Ishikawa (cell line): ENCODE measurements around the gene CALHM4.

Experiments
- CEBPB ChIP-seq: IDR thresholded peaks from 2 replicates; pipeline ENCODE4 v1.6.1; 2012
- CREB1 ChIP-seq: IDR thresholded peaks from 2 replicates; pipeline ENCODE4 v1.6.1; 2012; ENCODE audit warnings: low read depth
- EP300 ChIP-seq: IDR thresholded peaks from 2 replicates; pipeline ENCODE4 v1.6.1; 2012; ENCODE audit warnings: borderline replicate concordance
- FOXM1 ChIP-seq: IDR thresholded peaks from 2 replicates; pipeline ENCODE4 v1.6.1; 2012; ENCODE audit warnings: low read depth, borderline replicate concordance
- RAD21 ChIP-seq: IDR thresholded peaks from 2 replicates; pipeline ENCODE4 v1.6.1; 2012; ENCODE audit warnings: low read depth
- TAF1 ChIP-seq: IDR thresholded peaks from 2 replicates; pipeline ENCODE4 v1.6.1; 2012; ENCODE audit warnings: low read depth, mild to moderate bottlenecking
- YY1 ChIP-seq: IDR thresholded peaks from 2 replicates; pipeline ENCODE4 v1.6.1; 2012; ENCODE audit warnings: low read depth
- TF ChIP-seq, protein P1 (sequence below): IDR thresholded peaks from 2 replicates; pipeline ENCODE4 v1.6.1; 2012; ENCODE audit warnings: low read depth, mild to moderate bottlenecking

GRCh38 chr6:116562019-116562403 lies 8.5 kb downstream of the CALHM4 start:
- no peak for TF ChIP-seq CEBPB
- TF ChIP-seq EP300 = no peak
- no peak for TF ChIP-seq FOXM1
- no peak for TF ChIP-seq YY1
- no peak for TF ChIP-seq RAD21
- no peak for TF ChIP-seq TAF1
- TF ChIP-seq, protein P1, sequence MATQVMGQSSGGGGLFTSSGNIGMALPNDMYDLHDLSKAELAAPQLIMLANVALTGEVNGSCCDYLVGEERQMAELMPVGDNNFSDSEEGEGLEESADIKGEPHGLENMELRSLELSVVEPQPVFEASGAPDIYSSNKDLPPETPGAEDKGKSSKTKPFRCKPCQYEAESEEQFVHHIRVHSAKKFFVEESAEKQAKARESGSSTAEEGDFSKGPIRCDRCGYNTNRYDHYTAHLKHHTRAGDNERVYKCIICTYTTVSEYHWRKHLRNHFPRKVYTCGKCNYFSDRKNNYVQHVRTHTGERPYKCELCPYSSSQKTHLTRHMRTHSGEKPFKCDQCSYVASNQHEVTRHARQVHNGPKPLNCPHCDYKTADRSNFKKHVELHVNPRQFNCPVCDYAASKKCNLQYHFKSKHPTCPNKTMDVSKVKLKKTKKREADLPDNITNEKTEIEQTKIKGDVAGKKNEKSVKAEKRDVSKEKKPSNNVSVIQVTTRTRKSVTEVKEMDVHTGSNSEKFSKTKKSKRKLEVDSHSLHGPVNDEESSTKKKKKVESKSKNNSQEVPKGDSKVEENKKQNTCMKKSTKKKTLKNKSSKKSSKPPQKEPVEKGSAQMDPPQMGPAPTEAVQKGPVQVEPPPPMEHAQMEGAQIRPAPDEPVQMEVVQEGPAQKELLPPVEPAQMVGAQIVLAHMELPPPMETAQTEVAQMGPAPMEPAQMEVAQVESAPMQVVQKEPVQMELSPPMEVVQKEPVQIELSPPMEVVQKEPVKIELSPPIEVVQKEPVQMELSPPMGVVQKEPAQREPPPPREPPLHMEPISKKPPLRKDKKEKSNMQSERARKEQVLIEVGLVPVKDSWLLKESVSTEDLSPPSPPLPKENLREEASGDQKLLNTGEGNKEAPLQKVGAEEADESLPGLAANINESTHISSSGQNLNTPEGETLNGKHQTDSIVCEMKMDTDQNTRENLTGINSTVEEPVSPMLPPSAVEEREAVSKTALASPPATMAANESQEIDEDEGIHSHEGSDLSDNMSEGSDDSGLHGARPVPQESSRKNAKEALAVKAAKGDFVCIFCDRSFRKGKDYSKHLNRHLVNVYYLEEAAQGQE = no peak
- TF ChIP-seq CREB1 = no peak
